ENCODE results near the gene IGF1R.

- TF ChIP-seq YY1 (IDR thresholded peaks at IDR 0.05; ENCODE audit: extremely low read depth, insufficient replicate concordance, low read depth, low read length) (no peak), POLR2A (IDR thresholded peaks at IDR 0.05; ENCODE audit: borderline replicate concordance, extremely low read depth, insufficient read depth, insufficient read length) (no peak), CTCF (IDR thresholded peaks at IDR 0.05 in 2 of 3, conservative IDR thresholded peaks at IDR 0.05 in 1 of 3; ENCODE audit: borderline replicate concordance in 1 of 3, insufficient read depth in 1 of 3, low read depth in 2 of 3, low read length in 2 of 3) (peak in 2 of 3 experiments; percentile 12 to 25; a peak in 3 of 6 replicates), POLR2AphosphoS5 (IDR thresholded peaks at IDR 0.05; ENCODE audit: low read depth, low read length) (no peak), SP1 (IDR thresholded peaks at IDR 0.05; ENCODE audit: low read depth) (no peak), MAX (IDR thresholded peaks at IDR 0.05) (peak; percentile 78), CBX3 (IDR thresholded peaks at IDR 0.05; ENCODE audit: low read depth) (no peak), EZH2phosphoT487 (IDR thresholded peaks at IDR 0.05; ENCODE audit: borderline replicate concordance) (no peak), TCF7L2 (IDR thresholded peaks at IDR 0.05; ENCODE audit: borderline replicate concordance, extremely low read depth, insufficient read depth, insufficient read length) (no peak)
Observed at GRCh38 chr15:98647026-98647773, 1.1 kb upstream of the IGF1R start.
